AG10803 (cell line): Measurements from ENCODE around the gene TNRC18.
"Not testable (repeated sequence)": the region's sequence is repeated elsewhere in the genome, so short reads cannot be mapped to it uniquely, and the experiment has no call there.

Source experiments
- DNase-seq: peaks from one replicate; pipeline ENCODE4 v3.0.0; 2010; ENCODE audit warnings: low read depth
- H3K4me3 ChIP-seq: 2 replicates; pipeline ENCODE4 v1.5.1; 2011; ENCODE audit warnings: mild to moderate bottlenecking, low read length, control low read depth
- TF ChIP-seq, protein P1 (sequence below): conservative IDR thresholded peaks from 2 replicates; pipeline ENCODE4 v1.5.1; 2011; ENCODE audit warnings: mild to moderate bottlenecking, low read length, control low read depth, inconsistent platforms

TNRC18 gene, protein sequence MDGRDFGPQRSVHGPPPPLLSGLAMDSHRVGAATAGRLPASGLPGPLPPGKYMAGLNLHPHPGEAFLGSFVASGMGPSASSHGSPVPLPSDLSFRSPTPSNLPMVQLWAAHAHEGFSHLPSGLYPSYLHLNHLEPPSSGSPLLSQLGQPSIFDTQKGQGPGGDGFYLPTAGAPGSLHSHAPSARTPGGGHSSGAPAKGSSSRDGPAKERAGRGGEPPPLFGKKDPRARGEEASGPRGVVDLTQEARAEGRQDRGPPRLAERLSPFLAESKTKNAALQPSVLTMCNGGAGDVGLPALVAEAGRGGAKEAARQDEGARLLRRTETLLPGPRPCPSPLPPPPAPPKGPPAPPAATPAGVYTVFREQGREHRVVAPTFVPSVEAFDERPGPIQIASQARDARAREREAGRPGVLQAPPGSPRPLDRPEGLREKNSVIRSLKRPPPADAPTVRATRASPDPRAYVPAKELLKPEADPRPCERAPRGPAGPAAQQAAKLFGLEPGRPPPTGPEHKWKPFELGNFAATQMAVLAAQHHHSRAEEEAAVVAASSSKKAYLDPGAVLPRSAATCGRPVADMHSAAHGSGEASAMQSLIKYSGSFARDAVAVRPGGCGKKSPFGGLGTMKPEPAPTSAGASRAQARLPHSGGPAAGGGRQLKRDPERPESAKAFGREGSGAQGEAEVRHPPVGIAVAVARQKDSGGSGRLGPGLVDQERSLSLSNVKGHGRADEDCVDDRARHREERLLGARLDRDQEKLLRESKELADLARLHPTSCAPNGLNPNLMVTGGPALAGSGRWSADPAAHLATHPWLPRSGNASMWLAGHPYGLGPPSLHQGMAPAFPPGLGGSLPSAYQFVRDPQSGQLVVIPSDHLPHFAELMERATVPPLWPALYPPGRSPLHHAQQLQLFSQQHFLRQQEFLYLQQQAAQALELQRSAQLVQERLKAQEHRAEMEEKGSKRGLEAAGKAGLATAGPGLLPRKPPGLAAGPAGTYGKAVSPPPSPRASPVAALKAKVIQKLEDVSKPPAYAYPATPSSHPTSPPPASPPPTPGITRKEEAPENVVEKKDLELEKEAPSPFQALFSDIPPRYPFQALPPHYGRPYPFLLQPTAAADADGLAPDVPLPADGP (N-terminal part only)

DNA sequence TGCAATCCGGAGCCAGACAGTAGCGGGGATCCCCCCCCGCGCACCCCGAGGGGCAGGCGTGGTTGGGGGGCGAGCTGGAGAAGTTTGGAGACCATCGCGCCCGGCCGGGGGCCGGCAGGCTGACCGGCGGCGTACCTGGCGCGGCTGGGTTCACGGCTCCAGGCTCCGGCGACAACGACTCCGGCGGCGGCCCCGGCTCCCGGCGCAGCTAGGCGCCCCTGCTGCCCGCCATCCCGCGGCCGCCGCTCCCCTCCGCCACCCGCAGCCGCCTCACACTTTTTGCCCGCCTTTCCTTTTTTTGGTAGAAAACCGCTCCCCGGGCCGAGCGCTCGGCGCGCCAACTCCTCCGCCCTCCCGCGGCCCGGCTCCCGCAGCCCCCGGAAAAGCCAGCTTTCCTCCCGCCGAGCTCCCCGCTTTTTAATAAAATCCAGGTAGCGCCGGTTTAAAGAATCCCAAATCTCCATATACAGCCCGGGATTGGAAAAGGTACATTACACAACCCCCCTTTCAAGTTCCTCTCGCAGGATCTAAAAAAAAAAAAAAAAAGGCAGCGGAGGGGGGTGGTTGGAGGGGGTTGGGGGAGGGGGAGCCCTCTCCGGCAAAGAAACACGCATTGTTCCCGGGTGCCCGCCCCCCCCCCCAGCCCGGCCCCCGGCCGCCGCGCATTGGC is at the start of gene TNRC18:
TSS of gene TNRC18 (minus strand) at position 529 of the 670 bp plus-strand sequence. CDS start 2,588 bp downstream, outside the sequence.
- H3K4me3 ChIP-seq = peak within 1 kb of the TSS; percentile 94
- TF ChIP-seq, protein P1, sequence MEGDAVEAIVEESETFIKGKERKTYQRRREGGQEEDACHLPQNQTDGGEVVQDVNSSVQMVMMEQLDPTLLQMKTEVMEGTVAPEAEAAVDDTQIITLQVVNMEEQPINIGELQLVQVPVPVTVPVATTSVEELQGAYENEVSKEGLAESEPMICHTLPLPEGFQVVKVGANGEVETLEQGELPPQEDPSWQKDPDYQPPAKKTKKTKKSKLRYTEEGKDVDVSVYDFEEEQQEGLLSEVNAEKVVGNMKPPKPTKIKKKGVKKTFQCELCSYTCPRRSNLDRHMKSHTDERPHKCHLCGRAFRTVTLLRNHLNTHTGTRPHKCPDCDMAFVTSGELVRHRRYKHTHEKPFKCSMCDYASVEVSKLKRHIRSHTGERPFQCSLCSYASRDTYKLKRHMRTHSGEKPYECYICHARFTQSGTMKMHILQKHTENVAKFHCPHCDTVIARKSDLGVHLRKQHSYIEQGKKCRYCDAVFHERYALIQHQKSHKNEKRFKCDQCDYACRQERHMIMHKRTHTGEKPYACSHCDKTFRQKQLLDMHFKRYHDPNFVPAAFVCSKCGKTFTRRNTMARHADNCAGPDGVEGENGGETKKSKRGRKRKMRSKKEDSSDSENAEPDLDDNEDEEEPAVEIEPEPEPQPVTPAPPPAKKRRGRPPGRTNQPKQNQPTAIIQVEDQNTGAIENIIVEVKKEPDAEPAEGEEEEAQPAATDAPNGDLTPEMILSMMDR = no peak
- DNase-seq = no peak

DNA sequence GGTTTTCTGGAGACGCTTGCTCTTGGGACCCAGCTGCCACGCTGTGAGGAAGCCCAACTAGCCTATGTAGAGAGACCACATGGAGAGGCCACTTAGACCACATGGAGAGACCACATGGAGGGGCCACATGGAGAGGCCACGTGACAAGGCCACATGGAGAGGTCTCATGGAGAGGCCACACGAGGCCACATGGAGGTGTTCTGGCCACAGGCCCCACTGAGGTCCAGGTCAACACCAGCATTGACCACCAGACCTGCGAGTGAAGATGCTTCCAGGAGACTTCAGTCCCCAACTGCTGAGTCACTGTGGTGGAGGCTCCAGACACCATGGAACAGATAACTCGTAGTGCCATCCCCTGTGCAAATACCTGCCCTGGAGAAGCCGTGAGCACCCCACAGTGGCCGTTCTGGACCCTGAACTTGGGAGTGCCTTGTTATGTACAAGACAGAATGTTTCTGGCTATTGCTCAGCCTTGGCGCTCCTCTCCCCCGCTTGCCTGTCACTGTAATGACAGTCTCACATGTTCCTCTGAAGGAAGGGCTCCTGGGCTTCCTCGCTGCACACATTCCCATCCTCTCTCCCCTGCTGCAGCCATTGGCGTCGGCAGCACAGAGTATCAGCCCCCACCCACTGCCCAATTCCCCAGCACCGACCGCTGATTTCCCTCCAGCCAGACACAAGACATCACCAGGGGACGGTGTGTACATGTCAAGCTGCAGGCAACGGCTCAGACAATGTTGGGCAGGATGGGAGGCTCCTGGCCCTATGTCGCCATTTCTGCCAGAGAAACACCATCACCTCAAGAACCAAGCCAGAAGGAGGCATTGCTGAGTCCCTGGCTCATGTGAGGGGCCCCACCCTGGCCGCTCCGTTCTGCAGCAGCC is 49.0 kb upstream of the TNRC18 start:
- no peak for DNase-seq
- TF ChIP-seq, protein P1 = no peak
- no peak overlapping the region for H3K4me3 ChIP-seq

DNA sequence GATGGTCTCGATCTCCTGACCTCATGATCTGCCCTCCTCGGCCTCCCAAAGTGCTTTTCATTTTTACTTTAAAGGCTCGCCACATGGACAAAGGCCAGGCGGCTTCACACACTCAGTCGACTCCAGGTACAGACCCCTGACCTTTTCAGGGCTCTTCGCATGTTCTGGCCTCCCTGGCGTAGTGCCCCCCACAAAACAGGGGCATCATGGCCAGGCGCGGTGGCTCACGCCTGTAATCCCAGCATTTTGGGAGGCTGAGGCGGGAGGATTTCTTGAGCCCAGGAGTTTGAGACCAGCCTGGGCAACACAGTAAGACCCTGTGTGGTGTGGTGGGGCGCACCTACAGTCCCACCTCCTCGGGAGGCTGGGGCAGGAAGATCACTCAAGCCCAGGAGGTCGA is 48.0 kb upstream of the TNRC18 start:
- not testable (repeated sequence) for H3K4me3 ChIP-seq, DNase-seq

DNA sequence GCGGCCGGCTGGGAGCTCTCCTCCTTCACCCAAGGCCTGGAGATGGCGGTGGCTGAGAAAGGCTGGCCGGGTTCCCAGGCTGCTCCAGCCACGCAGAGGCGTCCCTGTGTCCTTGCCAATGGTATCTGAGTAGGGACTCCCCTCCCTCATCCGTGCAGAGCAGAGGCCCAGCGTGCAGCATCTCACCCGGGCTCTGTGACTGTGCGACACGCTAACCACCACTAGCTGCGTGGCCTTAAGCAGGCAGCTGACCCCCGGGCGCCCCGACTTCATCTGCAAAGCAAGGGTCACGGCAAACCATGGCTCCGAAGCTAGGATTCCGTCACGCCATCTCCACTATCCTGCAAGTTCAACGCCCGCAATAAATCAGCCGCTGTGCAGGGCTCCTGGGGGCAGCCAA is 47.2 kb upstream of the TNRC18 start:
- H3K4me3 ChIP-seq = no peak overlapping the region
- TF ChIP-seq, protein P1 = no peak
- no peak for DNase-seq

DNA sequence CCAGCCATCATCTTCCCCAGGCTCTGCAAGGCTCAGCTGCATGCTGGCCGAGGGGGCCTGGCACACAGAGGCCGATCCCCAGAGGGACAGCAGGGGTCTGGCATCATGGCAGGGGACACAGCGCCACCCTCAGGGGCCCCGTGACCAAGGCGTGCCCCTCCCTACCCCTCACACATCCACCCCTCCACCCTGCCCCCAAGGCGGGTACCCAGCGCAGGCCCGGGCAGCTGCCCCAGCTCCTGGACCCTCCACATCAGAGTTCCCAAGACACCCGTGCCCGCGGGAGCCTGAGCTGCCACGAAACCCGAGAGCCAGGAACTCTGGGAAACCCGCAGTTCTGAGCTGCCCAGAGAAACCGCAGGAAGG is 46.5 kb upstream of the TNRC18 start:
- H3K4me3 ChIP-seq = no peak overlapping the region
- TF ChIP-seq, protein P1 = no peak
- no peak for DNase-seq

DNA sequence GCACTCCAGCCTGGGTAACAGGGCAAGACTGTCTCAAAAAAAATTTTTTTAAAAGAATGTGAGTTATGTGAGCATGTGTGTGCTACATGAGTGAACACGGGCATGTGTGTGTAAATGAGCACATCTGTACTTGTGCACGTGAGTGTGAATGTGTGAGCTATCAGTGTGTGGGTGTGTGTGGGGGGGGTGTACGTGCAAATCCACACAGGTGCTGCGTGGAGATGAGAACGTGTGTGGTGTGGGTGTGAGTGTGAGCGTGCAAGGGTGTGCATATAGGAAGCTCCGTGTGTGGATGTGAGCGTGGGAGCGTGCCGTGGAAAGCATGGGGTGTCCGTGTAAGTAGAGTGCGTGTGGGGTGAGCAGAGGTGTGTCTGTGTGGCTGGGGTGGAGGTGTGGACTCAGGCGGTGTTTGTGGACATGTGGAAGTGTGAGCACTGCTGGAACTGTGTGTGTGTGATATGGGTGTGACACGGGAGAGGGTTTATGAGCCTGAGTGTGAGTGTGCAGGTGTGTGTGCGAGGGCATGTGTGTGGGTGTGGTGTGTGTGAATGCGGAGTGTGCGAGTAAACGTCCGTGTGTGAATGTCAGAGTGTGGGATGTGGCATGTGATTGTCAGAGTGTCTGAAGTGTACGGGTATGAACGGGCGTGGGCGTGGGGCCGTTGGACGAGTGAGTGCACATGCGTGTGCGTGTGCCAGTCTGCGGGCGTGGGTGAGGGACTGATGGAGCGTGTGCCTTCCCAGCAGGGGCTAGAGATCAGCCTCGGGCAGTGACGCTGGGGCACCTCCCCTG is 45.9 kb upstream of the TNRC18 start:
- no peak overlapping the region for H3K4me3 ChIP-seq
- no peak for DNase-seq
- TF ChIP-seq, protein P1 = no peak
